Activated gamma-delta T cell treated with anti-CD3 and anti-CD28 coated beads, Interleukin-2, amount 50 U/mL, for 16 hours (primary cell): Measurements from ENCODE around the gene COL9A3.

Source experiments
- DNase-seq: peaks from one replicate; pipeline ENCODE4 v3.0.0-alpha.2; 2020; ENCODE audit warnings: low read depth

COL9A3 gene

DNA sequence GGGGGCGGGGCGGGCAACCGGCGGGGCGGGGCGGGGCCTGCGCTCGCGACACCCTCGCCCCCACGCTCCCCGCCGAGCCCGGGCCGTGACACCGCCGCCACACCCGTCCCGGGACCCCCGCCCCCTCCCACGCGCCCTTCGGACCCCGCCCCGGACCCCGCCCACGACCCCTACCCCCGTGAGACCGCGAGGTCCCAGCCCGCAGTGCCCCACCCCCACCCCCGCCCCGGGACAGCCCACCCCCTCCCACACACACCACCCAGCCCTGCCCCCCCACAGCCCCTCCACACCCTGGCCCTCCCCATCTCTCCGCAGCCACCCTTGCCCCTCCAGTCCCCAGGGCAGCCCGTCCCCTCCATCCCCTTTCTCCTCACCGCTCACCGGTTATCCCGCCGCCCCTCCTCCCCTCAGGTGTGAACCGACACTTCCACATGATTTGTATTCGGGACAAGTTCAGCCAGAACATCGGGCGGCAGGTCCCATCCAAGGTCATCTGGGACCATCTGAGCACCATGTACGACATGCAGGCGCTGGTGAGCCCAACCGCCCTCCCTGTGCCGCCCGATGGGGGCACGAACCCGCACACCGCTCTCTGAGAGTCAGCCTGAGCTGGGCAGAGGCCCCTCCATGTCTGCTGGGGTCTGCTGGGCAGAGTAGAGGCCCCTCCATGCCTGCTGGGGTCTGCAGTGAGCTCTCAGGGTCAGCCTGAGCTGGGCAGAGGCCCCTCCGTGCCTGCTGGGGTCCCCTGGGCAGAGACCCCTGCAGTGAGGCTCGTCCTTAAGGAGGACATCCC, 20.0 kb upstream of the COL9A3 start:
- DNase-seq = no peak

DNA sequence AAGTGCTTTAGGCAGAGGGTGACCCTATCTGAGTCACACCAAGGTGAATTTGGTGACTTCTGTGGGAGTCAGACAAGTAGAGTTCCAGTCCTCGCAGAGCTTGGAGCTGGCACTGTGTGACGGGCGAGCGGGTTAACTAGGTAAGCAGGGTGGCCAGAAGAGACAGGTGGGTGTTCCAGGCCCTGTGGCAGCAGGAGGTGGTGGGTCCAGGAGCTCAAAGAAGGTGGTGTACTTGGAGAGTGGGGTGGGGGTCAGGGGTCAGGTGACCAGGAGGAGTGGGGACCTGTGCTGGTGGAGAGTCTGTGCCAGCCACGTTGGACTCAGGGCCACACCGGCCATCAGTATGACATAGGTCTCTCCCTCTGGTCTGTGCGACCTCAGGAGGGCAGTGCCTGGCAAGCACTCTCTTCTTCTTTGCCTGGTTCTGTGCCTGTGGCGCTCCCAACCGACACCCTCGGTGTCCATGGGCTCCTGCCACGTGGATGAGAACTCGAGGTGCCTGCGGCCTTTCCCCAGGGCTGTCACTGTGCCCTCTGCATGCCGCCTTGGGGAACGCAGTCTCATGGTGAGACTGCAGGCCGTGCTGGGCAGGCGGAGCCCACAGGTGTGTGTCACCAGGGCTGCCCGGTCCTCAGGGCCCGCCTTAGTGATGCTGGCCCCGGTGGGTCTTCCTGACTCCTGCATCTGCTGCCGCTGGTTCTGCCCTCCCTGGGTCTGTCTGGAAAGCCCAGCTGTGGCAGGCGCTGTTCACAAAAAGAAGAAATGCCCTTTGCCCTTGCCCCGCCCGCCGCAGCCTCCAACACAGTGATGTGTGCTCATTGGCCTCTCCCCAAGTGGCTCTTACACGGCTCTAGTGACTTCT, 18.9 kb upstream of the COL9A3 start:
- no peak for DNase-seq

GRCh38 chr20:62799036-62799435, 17.8 kb upstream of the COL9A3 start:
- no peak for DNase-seq

DNA sequence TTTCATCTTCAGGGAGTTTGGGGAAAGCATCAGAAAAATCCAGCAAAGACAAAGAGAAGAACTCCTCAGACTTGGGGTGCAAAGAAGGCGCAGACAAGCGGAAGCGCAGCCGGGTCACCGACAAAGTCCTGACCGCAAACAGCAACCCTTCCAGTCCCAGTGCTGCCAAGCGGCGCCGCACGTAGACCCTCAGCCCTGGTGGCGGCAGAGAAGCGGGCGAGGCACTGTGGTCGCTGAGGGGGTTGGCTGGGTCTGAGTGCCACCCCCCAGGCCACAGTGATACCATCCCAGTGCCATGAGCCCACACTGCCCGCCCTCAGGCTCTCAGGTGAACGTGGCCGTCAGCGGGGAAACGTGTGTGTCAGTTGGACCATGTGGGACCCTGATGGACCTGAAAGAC, 17.4 kb upstream of the COL9A3 start:
- no peak for DNase-seq

- DNase-seq = no peak
Measured at GRCh38 chr20:62799873-62800272, 17.0 kb upstream of the COL9A3 start.

DNA sequence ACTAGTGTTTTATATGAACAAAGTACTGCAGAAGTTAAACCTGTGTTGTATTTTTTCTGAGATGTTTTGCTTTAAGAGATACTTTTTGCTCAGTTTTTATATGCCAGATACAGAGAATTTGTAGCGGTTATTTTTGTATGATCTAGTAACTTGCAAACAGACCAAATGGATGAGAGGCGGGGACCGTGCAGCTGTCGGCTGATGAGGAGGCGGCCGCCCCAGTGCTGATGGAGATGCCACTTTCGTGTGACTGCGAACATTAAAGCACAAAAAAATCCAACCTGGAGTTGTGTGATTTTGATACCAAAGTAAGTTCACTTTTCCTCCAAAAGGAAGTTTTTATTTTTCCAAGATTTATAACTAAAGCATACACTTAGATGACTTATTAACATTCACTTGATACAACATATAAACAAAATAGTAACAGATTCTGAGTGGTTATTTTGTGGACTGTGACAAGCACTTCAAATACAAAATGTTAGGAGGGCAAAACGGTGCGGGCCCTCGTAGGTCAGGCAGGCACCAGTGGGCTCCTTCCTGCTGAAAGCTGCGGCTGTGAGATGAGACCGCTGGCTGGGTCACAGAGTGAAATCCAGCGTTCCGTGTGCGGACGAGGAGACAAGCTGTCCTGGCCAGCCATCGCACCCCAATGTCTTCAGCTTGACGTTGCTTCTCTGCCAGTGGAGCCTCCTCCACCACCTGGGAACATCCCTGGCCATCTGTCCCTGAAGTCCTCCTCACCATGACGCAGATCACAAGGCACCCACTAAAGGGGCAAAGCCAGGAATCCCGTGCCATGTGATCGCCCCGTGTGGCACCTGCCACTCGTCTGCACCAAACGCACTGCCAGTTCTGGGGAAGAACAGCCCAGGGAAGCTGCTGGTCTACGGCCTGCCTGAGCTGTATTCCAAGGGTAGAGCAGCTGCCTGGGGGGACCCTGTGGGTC, 16.3 kb upstream of the COL9A3 start:
- no peak for DNase-seq

- DNase-seq = no peak
Measured at GRCh38 chr20:62801284-62802010, 15.4 kb upstream of the COL9A3 start.

DNA sequence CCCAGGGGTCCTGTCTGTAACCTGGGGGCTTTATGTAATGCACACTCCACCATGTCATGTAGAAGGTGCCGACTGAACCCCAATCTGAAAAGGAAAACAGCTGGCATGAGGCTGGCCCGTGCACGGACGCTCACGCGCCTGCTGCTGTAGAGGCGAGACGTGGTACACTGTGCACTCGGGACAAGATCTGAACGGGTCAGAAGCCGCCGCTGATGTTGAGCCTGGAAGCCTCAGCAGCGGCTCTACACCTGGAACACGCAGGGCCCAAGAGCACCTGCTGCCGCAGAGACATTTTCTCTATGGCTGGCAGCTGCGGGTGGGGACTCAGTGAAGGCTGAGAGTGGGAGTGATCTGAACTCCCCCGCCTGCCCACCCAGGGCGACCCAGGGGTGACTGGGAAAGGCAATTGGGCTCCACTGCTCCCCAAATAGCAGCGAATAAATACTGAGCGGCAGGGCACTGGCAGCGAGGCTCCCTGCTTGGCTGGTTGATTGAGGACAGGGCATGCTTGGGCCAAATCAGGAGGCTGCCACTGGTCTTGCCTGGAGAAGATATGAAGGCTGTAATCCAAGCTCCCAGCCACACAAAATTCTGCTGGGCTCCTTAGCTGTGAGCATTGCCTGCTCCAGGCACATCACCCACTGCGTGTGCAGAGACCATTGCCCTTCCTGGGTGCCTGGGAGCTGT, 14.7 kb upstream of the COL9A3 start:
- DNase-seq = no peak

- no peak for DNase-seq
Measured at GRCh38 chr20:62804021-62804626, 12.7 kb upstream of the COL9A3 start.

- peak; percentile 66 for DNase-seq
Measured at GRCh38 chr20:62804627-62805154, 12.2 kb upstream of the COL9A3 start, which contains the start of gene OGFR. Gene OGFR (plus strand): TSS chr20:62804835. CDS start chr20:62804860, 25 bp downstream.

GRCh38 chr20:62805155-62805710, 11.6 kb upstream of the COL9A3 start:
- DNase-seq = no peak

GRCh38 chr20:62805711-62806382, 11.0 kb upstream of the COL9A3 start:
- DNase-seq = no peak

GRCh38 chr20:62806383-62807050, 10.3 kb upstream of the COL9A3 start:
- DNase-seq = no peak

DNA sequence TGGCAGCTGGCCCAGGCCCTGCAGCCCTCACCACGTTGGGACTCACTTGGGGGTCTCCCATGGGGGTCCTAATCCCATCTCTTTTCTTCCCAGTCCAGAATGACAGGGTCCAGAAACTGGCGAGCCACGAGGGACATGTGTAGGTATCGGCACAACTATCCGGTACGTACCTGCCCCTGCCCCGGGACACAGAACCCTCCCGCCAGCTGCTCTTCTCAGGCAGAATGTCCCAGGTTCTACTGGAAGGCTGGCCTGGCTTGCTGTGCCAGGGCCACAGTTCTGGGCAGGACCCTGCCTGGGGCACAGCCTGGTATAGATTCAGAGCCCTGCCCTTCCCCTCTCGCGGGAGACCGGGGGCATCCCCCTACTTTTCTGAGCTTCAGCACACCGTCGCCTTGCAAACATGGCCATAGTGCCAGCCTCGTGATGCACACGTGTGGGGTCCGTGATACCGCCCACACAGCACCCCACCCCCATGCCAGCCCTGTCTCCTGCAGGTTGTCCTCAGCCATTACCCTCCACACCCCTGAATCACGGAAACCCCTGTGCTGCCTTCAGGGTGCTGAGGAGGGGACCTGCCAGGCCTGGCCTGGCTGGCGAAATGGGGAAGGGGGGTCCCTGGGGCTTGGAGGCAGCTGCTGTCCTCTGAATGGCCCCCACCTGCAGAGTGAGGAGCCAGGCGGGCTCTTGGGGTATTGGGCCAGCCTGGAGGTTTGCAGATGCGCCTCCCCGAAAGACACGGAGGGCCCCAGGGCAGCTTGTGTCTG, 9.2 kb upstream of the COL9A3 start:
- no peak for DNase-seq

DNA sequence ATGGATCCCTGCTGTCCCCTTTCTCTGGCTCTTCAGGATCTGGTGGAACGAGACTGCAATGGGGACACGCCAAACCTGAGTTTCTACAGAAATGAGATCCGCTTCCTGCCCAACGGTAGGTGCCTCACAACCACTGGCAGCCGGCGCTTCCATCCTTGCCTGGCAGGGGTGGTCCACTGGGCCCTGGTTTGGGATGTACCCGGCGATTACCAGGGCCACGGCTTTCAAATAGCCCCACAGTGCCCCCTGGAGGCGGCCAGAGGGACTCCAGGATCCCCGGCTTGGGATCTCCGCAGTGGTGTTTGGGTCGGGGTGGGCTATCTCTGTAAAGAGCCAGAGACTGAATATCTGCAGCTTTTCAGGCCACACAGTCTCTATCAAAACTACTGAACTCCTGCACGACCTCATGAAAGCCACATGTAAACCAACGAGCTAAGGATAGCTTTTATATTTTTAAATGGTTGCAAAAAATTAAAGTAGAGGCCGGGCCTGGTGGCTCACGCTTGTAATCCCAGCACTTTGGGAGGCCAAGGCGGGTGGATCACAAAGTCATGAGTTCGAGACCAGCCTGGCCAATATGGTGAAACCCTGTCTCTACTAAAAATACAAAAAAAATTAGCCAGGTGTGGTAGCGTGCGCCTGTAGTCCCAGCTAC, 8.5 kb upstream of the COL9A3 start:
- peak; percentile 71 for DNase-seq

- no peak for DNase-seq
Measured at GRCh38 chr20:62809530-62810428, 7.1 kb upstream of the COL9A3 start.
